NCI-H345 treated with DMSO at 0.1 percent for 48 hours (cell line): Measurements from ENCODE around the gene ZNF358.

ENCODE experiments used
- DNase-seq: peaks from one replicate; lab custom pipeline; 2025; ENCODE audit not compliant: unreplicated experiment; lab: John Stamatoyannopoulos, UW

Gene ZNF358

DNA sequence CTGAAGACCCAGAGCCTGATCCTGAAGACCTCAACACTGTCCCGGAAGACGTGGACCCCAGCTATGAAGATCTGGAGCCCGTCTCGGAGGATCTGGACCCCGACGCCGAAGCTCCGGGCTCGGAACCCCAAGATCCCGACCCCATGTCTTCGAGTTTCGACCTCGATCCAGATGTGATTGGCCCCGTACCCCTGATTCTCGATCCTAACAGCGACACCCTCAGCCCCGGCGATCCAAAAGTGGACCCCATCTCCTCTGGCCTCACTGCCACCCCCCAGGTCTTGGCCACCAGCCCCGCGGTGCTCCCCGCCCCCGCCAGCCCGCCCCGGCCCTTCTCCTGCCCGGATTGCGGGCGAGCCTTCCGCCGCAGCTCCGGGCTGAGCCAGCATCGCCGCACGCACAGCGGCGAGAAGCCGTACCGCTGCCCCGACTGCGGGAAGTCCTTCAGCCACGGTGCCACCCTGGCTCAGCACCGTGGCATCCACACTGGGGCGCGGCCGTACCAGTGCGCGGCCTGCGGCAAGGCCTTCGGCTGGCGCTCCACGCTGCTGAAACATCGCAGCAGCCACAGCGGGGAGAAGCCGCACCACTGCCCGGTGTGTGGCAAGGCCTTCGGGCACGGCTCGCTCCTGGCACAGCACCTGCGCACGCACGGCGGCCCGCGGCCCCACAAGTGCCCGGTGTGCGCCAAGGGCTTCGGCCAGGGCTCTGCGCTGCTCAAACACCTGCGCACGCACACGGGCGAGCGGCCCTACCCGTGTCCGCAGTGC is 3.6 kb downstream of the ZNF358 start:
- DNase-seq = no peak

DNA sequence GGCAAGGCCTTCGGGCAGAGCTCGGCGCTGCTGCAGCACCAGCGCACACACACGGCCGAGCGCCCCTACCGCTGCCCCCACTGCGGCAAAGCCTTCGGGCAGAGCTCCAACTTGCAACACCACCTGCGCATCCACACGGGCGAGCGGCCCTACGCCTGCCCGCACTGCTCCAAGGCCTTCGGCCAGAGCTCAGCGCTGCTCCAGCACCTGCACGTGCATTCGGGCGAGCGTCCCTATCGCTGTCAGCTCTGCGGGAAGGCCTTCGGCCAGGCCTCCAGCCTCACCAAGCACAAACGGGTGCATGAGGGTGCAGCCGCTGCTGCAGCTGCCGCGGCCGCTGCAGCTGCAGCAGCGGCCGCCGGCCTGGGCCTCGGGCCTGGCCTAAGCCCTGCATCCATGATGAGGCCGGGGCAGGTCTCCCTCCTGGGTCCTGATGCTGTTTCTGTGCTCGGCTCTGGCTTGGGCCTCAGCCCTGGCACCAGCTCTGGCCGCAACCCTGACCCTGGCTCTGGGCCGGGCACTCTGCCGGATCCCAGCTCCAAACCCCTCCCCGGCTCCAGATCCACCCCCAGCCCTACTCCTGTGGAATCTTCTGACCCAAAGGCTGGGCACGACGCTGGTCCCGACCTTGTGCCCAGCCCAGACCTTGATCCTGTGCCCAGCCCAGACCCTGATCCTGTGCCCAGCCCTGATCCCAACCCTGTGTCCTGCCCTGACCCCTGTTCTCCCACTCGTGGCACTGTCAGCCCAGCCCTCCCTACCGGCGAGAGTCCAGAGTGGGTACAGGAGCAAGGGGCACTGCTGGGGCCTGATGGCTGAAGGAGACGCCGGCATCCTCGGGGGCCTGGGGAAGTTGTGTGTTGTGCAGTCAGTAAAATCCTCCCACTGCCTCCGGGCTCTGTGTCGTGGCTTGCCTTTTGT is 4.5 kb downstream of the ZNF358 start:
- no peak for DNase-seq

DNA sequence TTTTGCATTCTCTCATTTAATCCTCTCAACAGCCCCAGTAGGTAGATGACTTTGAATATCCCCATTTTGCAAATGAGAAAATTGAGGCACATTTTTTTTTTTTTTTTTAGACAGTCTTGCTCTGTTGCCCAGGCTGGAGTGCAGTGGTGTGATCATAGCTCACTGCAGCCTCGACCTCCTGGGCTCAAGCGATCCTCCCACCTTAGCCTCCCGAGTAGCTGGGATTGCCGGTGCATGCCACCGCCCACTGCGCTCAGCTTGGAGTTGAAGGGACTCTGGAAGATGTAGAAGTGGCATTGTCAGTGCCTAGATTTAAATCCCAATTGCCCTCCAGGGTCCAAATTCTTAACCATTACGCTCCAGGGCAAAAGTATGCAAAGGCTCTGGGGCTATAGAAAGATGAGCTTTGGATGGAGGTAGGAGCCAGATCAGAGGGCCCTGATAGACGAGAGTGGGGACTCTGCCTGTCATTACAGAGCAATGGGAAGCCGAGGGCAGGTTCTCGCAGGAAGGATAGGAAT is 5.7 kb downstream of the ZNF358 start:
- DNase-seq = no peak

DNA sequence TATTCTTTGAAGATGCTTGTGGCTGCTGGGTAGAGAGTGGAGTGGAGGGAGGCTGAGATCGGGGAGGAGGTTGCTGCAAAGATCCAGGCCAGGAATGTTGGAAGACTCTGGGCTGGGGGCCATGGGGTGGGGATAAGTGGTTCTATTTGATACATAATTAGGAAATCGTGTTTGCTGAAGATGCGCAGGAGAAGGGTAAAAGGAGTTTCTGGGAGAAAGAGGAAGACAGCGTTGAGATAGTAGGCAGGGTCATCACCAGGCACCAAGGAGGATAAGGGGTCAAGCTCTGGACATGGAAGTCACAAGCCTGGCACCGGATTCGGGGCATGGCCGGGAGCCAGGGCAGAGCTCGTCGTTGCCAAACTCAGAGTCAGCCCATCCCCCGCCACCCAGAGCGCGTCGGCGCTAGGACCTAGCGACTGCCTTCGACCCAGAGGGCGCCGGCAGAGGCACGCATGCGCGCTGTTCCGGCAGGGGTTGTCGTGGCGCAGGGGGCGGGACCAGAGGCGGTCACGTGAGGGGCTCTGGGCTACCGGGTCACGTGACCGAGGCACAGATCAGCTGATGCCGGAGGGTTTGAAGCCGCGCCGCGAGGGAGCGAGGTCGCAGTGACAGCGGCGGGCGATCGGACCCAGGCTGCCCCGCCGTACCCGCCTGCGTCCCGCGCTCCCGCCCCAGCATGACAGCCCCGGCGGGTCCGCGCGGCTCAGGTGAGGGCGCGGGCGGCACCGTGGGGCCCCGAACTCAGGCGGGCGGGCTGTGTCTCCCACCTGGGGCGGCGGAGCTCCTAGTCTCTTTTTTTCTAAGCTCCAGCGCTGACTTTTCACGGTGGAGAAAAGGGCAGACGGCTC is 6.4 kb downstream of the ZNF358 start, which contains the start of gene MCOLN1:
TSS of gene MCOLN1 (plus strand) at position 553 of the 851 bp plus-strand sequence. CDS start at position 680, 127 bp downstream.
- DNase-seq = peak; percentile 92

DNA sequence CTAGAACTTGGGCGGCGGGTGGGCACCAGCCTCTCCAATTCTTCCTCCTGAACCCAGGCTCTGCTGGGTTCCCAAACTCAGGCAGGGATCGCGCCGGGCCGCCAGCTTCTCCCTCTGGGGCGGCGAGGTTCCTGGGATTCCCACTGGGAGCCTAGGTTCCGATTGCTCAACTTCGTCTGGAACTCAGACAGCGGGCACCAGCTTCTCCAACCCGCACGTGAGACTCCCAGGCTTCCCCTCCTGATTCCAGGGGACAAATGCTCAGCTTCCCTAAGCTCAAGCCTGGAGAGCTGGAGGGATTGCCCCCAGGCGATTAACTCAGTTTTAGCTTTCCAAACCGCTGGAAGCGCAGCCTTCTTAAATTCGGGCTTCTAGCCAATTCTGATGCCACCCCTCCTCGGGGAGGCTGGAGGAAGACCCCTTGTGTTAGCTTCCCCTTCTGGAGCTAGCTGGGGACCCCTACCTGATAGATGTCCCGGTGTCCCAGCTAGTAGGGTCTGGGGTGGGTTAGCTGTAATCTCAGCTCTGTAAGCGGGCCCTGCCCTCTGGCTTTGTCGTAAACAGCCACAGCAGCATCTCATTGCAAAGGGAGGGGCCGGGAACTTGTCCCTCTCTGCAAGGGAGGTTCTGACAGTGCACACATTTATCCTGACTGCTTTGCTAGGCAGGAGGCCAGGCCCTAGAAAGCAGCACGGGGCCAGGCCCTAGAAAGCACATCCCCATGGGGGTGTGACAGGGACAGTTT is 7.2 kb downstream of the ZNF358 start:
- no peak for DNase-seq

DNA sequence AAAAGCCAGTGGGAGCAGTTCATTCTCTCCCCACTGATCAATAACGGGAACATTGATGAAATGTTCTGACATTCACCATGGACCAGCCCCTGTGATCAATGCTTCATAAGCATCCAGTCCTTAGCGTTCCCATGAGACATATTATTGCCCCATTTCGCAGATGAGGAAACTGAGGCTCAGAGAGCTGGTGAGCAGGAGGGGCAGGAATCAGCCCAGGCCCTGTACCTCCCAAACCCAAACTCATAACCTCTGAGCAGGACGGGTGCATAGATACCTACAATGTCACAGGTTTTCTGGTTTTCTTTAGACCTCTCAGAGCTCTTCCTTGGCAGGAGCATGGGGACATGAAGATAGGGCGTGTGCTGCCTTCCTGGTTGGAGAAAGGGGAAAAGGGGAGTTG is 8.6 kb downstream of the ZNF358 start:
- no peak for DNase-seq

DNA sequence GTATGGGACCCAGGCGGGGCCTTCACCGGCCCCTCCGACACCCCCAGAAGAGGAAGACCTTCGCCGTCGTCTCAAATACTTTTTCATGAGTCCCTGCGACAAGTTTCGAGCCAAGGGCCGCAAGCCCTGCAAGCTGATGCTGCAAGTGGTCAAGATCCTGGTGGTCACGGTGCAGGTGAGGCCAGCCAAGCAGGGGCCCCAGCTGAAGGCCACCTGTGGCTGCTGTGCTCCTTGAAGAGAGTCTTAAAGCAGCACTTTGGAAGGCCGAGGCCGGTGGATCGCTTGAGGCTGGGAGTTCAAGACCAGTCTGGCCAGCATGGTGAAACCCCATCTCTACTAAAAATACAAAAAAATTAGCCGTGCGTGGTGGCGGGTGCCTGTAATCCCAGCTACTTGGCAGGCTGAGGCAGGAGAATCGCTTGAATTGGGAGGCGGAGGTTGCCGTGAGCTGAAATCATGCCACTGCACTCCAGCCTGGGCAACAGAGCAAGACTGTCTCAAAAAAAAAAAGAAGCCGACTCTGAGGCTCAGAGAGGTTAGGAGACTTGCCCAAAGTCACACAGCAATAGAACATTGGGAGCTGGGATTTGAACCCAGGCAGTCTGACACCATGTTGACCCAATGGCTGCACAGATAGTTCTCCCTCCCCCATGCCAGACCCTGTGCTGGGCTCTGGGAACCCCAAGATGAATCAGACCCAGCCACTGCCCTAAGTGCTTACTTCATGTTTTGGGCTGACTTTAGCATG is 9.3 kb downstream of the ZNF358 start:
- DNase-seq = no peak

DNA sequence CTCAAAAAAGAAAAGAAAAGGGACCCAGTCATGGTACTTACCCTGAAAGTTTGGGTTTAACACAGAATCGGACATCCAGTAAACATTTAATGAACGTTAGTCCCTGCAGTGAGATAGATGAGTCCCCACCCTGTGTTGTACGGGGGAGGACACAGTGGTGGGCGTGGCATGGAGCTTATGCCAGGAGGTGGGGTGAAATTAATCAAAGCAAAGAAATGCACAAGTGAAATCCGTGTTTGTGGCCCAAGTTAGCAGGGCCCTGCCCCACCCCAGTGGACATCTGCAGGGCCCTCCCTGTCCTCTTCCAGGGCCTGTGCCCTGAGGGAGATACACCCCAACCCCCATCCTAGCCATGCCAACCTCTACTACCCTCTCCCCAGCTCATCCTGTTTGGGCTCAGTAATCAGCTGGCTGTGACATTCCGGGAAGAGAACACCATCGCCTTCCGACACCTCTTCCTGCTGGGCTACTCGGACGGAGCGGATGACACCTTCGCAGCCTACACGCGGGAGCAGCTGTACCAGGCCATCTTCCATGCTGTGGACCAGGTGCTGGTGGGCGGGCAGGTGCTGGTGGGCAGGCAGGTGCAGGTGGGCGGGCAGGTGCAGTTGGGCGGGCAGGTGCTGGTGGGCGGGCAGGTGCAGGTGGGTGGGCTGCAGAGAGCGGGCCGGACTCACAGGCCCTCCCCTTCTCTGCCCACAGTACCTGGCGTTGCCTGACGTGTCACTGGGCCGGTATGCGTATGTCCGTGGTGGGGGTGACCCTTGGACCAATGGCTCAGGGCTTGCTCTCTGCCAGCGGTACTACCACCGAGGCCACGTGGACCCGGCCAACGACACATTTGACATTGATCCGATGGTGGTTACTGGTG is 10.4 kb downstream of the ZNF358 start:
- no peak for DNase-seq

DNA sequence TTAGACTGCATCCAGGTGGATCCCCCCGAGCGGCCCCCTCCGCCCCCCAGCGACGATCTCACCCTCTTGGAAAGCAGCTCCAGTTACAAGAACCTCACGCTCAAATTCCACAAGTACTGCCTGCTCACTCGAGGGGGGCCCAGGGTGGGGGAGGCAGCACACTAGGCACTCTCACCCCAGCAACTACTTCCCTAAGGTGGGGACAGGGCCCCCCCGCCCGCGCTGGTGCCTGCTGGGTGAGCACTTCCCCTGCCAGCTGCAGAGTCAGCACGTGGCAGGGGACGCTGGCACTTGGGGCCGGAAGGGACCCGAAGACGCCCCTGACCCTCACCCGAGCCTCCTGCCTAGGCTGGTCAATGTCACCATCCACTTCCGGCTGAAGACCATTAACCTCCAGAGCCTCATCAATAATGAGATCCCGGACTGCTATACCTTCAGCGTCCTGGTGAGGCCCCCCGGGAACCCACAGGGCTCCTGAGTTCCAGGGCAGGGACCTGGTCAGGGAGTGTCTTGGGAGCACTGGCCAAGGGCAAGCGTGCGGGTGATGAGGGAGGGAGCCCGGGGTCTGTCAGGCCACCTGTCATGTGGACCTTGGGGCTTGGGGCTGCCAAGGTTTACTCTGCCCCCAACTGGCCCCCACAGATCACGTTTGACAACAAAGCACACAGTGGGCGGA is 11.8 kb downstream of the ZNF358 start:
- no peak for DNase-seq

DNA sequence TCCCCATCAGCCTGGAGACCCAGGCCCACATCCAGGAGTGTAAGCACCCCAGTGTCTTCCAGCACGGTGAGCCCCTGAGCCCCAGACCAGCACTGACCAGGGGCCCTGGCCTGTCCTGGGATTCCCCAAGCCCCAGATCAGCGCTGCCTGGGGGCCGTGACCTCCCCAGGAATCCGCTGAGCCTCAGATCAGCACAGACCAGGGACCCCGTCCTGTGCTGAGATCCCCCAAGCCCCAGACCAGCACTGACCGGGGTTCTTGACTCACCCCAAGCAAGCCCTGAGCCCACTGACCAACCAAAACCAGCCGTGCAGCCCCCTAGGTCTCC is 12.3 kb downstream of the ZNF358 start:
- no peak for DNase-seq

DNA sequence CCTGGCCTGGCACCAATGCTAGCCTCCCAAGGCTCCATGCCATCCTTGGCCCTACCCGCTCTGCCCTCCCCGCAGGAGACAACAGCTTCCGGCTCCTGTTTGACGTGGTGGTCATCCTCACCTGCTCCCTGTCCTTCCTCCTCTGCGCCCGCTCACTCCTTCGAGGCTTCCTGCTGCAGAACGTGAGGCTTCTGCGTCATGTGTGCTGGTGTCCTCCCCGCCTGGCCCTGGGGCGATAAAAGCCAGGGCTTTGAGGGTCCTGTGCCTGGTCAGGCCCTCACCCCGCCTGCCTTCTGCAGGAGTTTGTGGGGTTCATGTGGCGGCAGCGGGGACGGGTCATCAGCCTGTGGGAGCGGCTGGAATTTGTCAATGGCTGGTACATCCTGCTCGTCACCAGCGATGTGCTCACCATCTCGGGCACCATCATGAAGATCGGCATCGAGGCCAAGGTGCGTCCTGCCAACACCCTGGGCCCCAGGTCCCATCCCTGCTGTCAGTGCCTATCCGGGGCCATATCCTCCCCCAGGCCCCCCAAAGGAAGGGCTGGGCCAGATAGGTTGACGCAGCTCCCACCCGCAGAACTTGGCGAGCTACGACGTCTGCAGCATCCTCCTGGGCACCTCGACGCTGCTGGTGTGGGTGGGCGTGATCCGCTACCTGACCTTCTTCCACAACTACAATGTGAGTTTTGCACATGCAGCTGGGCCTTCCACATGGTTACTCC is 12.8 kb downstream of the ZNF358 start:
- no peak for DNase-seq

DNA sequence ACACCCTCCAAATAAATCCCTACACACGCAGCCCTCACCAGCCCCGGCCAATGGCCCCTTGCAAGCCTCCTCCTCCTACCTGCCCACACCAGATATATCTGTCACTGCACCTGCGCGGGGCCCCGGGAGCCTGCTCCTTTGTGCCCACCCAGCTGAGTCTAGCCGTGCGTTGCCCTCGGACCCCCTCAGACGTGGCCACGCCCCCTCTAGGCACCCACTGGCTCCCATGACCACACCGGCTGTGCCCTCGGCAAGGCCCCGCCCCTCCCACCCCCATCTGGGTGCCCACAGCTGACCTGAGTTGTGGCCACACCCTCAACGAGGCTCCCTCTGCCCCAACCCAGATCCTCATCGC is 13.3 kb downstream of the ZNF358 start:
- no peak for DNase-seq

DNA sequence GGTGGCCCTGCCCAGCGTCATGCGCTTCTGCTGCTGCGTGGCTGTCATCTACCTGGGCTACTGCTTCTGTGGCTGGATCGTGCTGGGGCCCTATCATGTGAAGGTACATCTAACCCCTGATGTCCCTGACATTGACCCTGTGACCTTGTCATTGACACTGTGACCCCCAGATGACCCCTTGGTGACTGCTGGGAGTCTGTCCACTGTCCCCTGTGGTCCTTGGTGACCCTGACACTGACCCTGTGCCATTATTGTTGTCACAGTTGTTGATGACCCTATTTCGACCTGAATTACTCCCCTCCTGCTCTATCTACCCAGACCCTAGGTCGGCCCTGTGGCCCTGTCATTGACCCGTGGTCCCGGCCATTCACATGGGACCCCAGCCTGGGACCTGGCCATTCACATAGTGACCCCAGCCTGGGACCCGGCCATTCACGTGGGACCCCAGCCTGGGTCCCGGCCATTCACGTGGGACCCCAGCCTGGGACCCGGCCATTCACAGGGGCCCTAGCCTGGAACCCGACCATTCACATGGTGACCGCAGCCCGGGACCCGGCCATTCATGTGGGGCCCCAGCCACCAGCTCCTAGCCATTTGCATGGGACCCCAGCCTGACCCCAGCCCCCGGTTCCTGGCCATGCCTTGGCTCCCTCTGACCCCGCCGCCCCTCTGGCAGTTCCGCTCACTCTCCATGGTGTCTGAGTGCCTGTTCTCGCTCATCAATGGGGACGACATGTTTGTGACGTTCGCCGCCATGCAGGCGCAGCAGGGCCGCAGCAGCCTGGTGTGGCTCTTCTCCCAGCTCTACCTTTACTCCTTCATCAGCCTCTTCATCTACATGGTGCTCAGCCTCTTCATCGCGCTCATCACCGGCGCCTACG is 13.9 kb downstream of the ZNF358 start:
- DNase-seq = no peak

DNA sequence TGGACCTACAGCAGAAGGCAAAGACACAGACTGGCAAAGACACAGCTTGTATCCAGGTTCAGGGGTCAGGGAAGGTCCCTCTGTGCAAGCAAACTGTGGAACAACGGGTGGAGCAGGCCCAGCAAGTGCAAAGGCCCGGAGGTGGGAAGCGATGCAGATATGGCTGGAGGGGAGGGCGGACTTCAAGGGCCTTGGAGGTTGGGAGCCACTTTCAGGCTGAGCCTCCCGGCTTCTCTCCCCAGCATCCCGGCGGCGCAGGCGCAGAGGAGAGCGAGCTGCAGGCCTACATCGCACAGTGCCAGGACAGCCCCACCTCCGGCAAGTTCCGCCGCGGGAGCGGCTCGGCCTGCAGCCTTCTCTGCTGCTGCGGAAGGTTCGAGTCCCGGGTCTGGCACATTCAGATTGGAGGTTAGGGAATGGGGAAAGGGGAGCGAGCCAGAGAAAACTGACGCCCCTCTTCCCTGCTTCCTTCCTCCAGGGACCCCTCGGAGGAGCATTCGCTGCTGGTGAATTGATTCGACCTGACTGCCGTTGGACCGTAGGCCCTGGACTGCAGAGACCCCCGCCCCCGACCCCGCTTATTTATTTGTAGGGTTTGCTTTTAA is 17.5 kb downstream of the ZNF358 start:
- DNase-seq = no peak

DNA sequence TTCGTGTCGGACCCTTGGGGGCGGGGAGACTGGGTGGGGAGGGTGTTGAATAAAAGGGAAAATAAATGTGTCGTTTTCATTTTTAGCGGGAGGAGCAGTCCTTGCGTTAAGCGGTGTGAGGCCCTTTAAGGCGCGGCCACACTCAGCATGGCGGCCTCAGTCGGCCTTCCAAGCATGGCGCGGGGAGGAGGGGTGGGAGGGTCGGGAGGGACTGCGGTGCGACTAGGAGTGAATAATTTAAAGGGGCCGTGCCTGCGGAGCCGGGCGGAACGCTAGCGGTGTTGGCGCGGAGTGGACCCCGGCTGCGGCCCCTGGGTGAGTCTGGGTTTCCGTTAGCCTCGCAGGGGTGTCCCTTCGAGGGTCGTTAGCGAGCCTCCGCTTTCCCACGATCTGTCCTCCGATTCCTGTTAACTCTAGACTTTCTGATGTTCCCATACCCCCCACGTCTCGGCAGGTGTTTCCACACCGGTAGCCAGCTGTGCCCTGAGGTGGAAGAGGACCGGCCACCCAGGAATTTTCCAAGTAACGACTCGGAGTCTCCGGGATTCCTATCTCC is 18.1 kb downstream of the ZNF358 start:
- DNase-seq = peak; percentile 80

DNA sequence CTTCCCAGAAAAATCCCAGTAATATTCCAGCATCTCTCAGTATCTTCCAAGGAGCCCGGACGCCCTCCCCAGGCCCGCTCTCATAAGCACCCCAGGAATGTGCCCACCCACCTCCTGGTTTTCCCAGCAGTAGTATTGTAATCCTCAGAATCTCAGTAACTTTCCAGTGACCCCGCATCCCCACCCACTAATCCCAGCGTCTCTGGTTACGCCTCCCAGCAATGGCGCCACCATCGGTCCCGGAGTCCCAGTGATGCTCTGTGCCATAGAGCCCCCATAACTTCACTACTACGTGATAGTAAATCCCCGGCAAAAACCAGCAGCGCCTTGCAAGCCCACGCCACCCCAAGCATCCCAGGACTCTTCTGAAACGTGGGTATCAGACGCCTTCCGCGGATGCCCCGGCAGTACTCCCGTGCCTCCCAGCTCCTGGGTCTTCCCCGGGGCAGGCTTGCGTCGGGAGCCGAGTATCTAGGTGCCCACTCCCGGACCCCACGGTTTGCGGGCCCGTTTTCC is 18.7 kb downstream of the ZNF358 start:
- peak; percentile 28 for DNase-seq
